Neural progenitor cell (in vitro differentiated cells): ENCODE results near the gene ITGA1.

Experiments
- CTCF ChIP-seq: fragments of 200-600 bp; sonication (generic); IDR thresholded peaks from 2 replicates; pipeline ENCODE4 v1.5.1; 2017; ENCODE audit warnings: antibody characterized with exemption, mild to moderate bottlenecking
- EZH2 ChIP-seq: fragments of 200-600 bp; sonication (generic); IDR thresholded peaks from 2 replicates; pipeline ENCODE4 v1.6.1; 2017; ENCODE audit warnings: antibody characterized with exemption, mild to moderate bottlenecking, moderate library complexity

GRCh38 chr5:52800394-52801213 lies 12.9 kb downstream of the ITGA1 start:
- TF ChIP-seq CTCF, result no peak
- no peak for TF ChIP-seq EZH2
